HG03095 (cell line): ENCODE results near the gene BRAT1.

Experiments used
- ATAC-seq: cut with Tn5 transposase; IDR thresholded peaks from one replicate; pipeline ENCODE4 v1.9.1; 2021; ENCODE audit warnings: moderate library complexity; ENCODE audit not compliant: unreplicated experiment

The BRAT1 gene

DNA sequence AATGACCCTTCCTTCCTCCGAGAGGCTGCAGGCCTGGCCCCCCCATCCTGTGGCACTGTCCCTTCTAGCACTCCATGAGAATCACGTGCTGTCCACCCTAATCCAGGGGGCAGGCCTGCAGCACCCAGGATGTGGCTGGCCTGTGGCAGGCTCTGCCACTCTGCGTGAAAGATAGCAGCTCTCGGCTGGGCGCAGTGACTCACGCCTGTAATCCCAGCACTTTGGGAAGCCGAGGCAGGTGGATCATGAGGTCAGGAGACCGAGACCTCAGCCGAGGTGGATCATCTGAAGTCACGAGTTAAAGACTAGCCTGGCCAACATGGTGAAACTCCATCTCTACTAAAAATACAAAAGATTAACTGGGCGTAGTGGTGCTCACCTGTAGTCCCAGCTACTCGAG, 54.6 kb downstream of the BRAT1 start:
- ATAC-seq: no peak

- no peak for ATAC-seq
These were observed 55.4 kb downstream of the BRAT1 start for GRCh38 chr7:2499719-2500430.

DNA sequence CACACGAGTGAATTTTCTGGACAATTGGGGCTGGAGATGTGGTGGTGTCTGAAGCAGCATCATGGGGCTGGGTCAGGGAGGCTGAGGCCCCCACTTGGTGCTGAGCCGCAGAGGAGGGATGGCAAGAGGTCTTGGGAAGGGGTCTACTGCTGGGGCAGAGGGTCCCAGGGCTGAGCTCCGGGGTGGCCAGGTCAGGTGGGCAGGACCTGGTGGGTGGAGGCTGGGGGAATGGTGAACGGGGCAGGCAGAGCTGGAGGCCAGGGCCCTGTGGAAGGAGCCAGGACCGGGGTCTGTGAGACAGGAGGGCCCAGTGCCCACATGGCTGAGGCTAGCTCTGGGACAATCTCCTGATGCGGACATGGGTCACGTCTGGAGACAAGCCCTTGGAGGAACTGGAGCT, 56.1 kb downstream of the BRAT1 start:
- ATAC-seq: no peak

GRCh38 chr7:2498708-2499107, 56.6 kb downstream of the BRAT1 start:
- no peak for ATAC-seq

DNA sequence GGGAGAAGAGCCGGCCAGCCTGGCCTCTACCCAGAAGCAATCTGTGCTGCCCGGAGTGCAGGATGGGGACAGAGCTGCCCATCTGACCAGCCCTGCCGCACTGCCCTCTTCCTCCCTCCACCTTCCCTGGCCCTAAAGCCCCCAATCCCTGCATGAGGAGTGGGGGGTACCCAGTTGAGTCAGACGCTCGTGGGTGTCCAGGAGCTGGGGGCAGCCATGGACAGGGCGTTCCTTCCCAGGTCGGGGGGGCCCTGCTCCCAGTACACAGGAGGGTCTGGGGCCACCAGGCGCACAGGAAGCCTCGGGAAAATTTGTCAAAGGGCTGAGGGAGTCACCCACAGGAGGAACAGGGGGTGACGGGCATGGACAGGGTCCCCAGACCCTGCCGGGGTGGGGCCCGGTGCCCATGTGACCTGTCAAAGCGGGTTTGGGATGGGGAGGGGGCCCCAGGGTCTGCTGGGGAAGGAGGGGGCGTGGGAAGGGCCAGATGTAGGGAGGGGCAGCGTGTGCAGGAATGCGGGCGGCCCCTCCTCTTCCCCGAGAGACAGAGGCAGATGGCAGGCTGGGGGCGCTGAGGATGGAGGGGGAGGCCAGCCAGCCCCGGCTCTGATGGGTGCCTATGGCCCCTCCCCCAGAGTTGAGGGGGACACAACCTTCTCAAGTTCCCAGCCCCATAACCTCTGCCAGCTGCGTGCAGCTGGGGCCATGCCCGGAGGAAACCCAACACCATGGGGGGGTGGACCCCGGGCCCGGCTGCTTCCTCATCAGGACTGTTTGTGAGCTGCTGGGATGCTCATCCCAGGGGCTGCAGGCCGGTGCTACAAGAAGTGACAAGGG, 57.6 kb downstream of the BRAT1 start:
- ATAC-seq: no peak

DNA sequence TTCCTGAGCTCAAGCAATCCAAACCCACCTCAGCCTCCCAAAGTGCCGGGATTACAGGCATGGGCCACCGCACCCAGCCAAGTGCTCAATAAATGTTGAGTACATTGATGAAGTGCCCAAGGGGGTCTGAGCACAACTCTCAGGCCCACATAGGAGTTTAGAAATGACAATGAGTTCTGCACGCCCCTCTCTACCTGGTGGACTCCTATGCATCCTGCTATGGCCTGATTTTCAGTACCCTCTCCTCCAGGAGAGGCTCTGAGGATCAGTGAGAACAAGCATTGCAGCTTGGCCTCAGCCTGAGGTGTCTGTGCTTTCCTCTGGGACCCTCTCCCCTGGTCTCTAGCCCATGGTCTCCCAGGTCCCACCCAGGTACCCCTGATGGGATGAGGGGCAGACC, 58.3 kb downstream of the BRAT1 start:
- no peak for ATAC-seq

- no peak for ATAC-seq
These were observed 58.9 kb downstream of the BRAT1 start for GRCh38 chr7:2496375-2496774.

- no peak for ATAC-seq
These were observed 59.7 kb downstream of the BRAT1 start for GRCh38 chr7:2495418-2496299.

GRCh38 chr7:2494191-2495130, 60.9 kb downstream of the BRAT1 start:
- no peak for ATAC-seq

DNA sequence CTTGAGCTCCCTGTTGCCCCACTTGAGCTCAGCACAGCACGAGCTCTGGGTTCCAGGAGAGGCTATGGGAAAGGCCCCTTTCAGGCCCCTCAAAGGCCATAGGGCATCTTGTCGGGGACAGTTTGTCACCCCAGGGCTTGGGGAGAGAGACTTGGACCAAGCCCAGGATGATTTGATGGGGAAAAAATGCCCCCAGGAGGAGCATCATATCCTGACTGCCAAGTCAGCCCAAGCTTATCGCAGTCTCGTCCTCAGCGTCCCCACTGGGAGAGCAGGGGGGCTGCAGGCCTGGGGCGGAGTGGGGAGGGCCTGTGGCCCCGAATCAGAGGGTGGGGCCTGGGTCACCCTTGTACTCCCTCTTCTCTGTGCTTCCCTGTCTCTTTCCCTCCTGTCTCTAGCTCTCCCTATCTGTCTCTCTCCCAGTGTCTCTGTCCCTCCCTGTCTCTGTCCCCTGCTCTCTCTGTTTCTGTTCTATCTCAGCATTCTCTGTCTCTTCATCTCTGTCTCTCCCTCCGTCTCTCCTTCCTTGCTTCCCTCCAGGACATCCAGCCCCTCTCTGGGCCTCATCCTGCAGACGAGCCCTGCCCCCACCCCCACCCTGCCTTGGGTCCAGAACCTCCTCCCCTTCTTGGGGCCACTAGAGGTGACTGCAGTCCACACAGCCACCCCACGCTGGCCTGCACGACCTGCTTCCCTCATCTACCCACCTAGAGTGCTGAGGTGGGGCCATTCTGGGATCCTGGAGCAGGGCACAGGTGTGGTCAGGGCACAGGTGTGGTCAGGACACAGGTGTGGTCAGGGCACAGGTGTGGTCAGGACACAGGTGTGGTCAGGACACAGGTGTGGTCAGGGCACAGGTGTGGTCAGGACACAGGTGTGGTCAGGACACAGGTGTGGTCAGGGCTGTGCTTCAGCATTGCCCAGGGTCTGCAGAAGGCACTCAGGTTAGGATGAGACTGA, 61.8 kb downstream of the BRAT1 start:
- no peak for ATAC-seq

- ATAC-seq: no peak
These were observed 63.3 kb downstream of the BRAT1 start for GRCh38 chr7:2492038-2492437.

GRCh38 chr7:2490181-2490651, 65.1 kb downstream of the BRAT1 start:
- no peak for ATAC-seq

DNA sequence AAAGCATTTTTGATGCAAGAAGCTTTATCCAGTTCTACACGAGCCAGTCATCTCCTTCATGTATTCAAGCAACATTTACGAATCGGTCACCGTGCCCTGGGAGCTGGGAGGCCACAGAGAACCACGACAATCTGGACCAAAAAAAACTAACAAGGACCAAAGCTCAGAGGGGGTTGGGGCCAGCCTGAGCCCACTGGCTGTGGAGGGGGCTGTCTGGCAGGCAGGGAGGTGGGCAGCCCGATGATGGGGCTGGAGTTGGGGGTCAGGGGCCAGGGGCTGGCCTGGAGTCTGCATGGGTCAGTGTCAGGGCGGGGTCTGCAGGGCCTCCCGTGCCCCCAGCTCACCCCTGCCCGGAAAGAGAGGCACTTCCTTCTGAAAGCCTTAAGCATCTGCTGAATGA, 66.6 kb downstream of the BRAT1 start:
- no peak for ATAC-seq

GRCh38 chr7:2488272-2488645, 67.1 kb downstream of the BRAT1 start:
- no peak for ATAC-seq
